ENCODE data around the gene KDM6A.
"Not testable (repeated sequence)": the region's sequence is repeated elsewhere in the genome, so short reads cannot be mapped to it uniquely, and the experiment has no call there.

Gene KDM6A

DNA sequence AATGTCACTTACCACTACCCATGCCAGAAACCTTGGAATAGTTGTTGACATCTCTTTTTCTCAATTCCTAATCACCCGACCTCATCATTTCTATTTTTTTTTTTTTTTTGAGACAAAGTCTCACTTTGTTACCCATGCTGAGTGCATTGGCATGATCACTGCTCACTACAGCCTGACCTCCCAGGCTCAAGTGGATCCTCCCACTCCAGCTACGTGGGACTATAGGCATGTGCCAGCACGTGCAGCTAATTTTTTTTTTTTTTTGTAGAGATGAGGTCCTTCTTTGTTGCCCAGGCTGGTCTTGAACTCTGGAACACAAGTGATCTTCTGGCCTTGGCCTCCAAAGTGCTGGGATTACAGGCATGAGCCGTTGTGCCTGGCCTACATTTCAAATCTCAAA, 12.0 kb downstream of the KDM6A start:
- H2BK120ac ChIP-seq (ENCODE audit: low read depth, low read length): no peak overlapping the region
- H2BK15ac ChIP-seq (ENCODE audit: low read depth, poor library complexity, severe bottlenecking): no peak overlapping the region
- no peak overlapping the region for H2BK5ac ChIP-seq (ENCODE audit: low read depth, low read length, poor library complexity, severe bottlenecking)
- H3K4me3 ChIP-seq (ENCODE audit: insufficient read depth in 1 of 2, low read depth in 1 of 2, low read length in 2 of 2): no peak overlapping the region
- WGBS: 91% methylated on average over 1 of the region's 4 CpGs
- no peak overlapping the region for H3K14ac ChIP-seq (ENCODE audit: low read length in 2 of 2)
- no peak for DNase-seq
- H3K18ac ChIP-seq (ENCODE audit: low read depth in 1 of 2, low read length in 2 of 2): no peak overlapping the region
- no peaks in the 10 kb centered on the region for H3K79me1 ChIP-seq (replicated peaks; ENCODE audit: low read length, poor library complexity, severe bottlenecking)
- no peak overlapping the region for H3K4ac ChIP-seq (ENCODE audit: low read depth in 1 of 2, low read length in 2 of 2)
- no peak overlapping the region for H3K9ac ChIP-seq (ENCODE audit: low read length)
- H4K91ac ChIP-seq (ENCODE audit: low read length): no peak overlapping the region
- no peak overlapping the region for H4K8ac ChIP-seq (ENCODE audit: low read length)
- no peaks in the 10 kb centered on the region for H3K27me3 ChIP-seq (ENCODE audit: control insufficient read depth in 1 of 2, insufficient read depth in 1 of 2, low read length in 2 of 2)
- H2BK12ac ChIP-seq (ENCODE audit: low read length in 2 of 2): no peak overlapping the region
- no peak overlapping the region for H3K4me2 ChIP-seq (ENCODE audit: low read length, poor library complexity, severe bottlenecking)
- H3K27ac ChIP-seq (ENCODE audit: low read length, poor library complexity, severe bottlenecking): no peak overlapping the region
- no peak overlapping the region for H3K23ac ChIP-seq (ENCODE audit: low read length in 2 of 2)
- H2AK5ac ChIP-seq (ENCODE audit: low read length, severe bottlenecking): no peak overlapping the region
- no peaks in the 10 kb centered on the region for H3K9me3 ChIP-seq (ENCODE audit: control insufficient read depth, low read length)
- no peak overlapping the region for H2AFZ ChIP-seq (ENCODE audit: low read depth, low read length)
- no peaks in the 10 kb centered on the region for H3K36me3 ChIP-seq (ENCODE audit: control insufficient read depth in 1 of 2, insufficient read depth in 2 of 2, low read depth in 1 of 2, low read length in 2 of 2)
- H3K4me1 ChIP-seq (ENCODE audit: control insufficient read depth, insufficient read depth, low read depth, low read length): no peaks in the 10 kb centered on the region

DNA sequence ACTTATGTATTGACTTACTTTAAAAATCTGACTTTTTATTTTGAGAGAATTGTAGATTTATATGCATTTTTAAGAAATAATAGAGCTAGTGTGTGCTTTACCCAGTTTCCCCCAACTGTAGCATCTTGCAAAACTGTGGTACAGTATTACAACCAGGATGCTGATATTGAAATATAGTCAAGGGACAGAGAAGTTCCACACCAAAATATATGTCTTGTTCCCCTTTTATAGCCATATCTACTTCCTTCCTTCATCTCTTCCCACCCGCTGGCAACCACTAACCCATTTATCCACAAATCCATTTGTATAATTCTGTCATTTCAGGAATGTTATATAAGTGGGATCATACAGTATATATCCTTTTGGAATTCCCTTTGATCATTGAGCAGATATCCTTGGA, 16.8 kb downstream of the KDM6A start:
- DNase-seq: no peak
- Histone ChIP-seq H3K23ac (ENCODE audit: low read length in 2 of 2) (no peak overlapping the region), H2AFZ (ENCODE audit: low read depth, low read length) (no peak overlapping the region), H3K18ac (ENCODE audit: low read depth in 1 of 2, low read length in 2 of 2) (no peak overlapping the region), H3K4me1 (ENCODE audit: control insufficient read depth, insufficient read depth, low read depth, low read length) (no peaks in the 10 kb centered on the region), H3K14ac (ENCODE audit: low read length in 2 of 2) (no peak overlapping the region), H2BK120ac (ENCODE audit: low read depth, low read length) (no peak overlapping the region), H3K36me3 (ENCODE audit: control insufficient read depth in 1 of 2, insufficient read depth in 2 of 2, low read depth in 1 of 2, low read length in 2 of 2) (no peaks in the 10 kb centered on the region), H2BK5ac (ENCODE audit: low read depth, low read length, poor library complexity, severe bottlenecking) (no peak overlapping the region), H2AK5ac (ENCODE audit: low read length, severe bottlenecking) (no peak overlapping the region), H3K27ac (ENCODE audit: low read length, poor library complexity, severe bottlenecking) (no peak overlapping the region), H3K4ac (ENCODE audit: low read depth in 1 of 2, low read length in 2 of 2) (no peak overlapping the region), H2BK15ac (ENCODE audit: low read depth, poor library complexity, severe bottlenecking) (no peak overlapping the region), H3K9ac (ENCODE audit: low read length) (no peak overlapping the region), H3K27me3 (ENCODE audit: control insufficient read depth in 1 of 2, insufficient read depth in 1 of 2, low read length in 2 of 2) (no peaks in the 10 kb centered on the region), H3K4me2 (ENCODE audit: low read length, poor library complexity, severe bottlenecking) (no peak overlapping the region), H4K91ac (ENCODE audit: low read length) (no peak overlapping the region), H4K8ac (ENCODE audit: low read length) (no peak overlapping the region), H3K9me3 (ENCODE audit: control insufficient read depth, low read length) (no peaks in the 10 kb centered on the region), H3K79me1 (replicated peaks; ENCODE audit: low read length, poor library complexity, severe bottlenecking) (no peaks in the 10 kb centered on the region), H2BK12ac (ENCODE audit: low read length in 2 of 2) (no peak overlapping the region), H3K4me3 (ENCODE audit: insufficient read depth in 1 of 2, low read depth in 1 of 2, low read length in 2 of 2) (no peak overlapping the region)
- WGBS: no CpG with 5 or more reads among the region's 1 CpG

DNA sequence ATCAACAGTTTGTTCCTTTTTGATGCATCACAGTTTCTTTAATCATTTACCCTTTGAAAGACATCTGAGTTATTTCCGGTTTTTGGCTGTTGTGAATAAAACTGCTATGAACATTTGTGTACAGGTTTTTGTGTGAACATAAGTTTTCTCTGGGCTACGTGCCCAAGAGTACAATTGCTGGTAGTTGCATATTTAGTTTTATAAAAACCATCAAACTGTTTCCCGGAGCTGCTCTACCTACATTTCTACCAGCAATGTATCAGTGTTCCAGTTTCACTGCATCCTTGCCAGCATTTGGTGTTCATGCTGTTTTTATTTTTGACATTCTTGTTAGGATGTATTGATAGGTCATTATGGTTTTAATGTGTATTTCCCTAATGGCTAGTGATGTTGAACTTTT, 17.3 kb downstream of the KDM6A start:
- Histone ChIP-seq H3K9me3 (ENCODE audit: control insufficient read depth, low read length) (no peaks in the 10 kb centered on the region), H3K79me1 (replicated peaks; ENCODE audit: low read length, poor library complexity, severe bottlenecking) (no peaks in the 10 kb centered on the region), H4K91ac (ENCODE audit: low read length) (no peak overlapping the region), H3K4ac (ENCODE audit: low read depth in 1 of 2, low read length in 2 of 2) (no peak overlapping the region), H3K4me1 (ENCODE audit: control insufficient read depth, insufficient read depth, low read depth, low read length) (no peaks in the 10 kb centered on the region), H3K27ac (ENCODE audit: low read length, poor library complexity, severe bottlenecking) (no peak overlapping the region), H3K27me3 (ENCODE audit: control insufficient read depth in 1 of 2, insufficient read depth in 1 of 2, low read length in 2 of 2) (no peaks in the 10 kb centered on the region), H3K4me3 (ENCODE audit: insufficient read depth in 1 of 2, low read depth in 1 of 2, low read length in 2 of 2) (no peak overlapping the region), H3K4me2 (ENCODE audit: low read length, poor library complexity, severe bottlenecking) (no peak overlapping the region), H2AFZ (ENCODE audit: low read depth, low read length) (no peak overlapping the region), H4K8ac (ENCODE audit: low read length) (no peak overlapping the region), H3K36me3 (ENCODE audit: control insufficient read depth in 1 of 2, insufficient read depth in 2 of 2, low read depth in 1 of 2, low read length in 2 of 2) (no peaks in the 10 kb centered on the region), H2BK12ac (ENCODE audit: low read length in 2 of 2) (no peak overlapping the region), H2BK120ac (ENCODE audit: low read depth, low read length) (no peak overlapping the region), H3K9ac (ENCODE audit: low read length) (no peak overlapping the region), H3K23ac (ENCODE audit: low read length in 2 of 2) (no peak overlapping the region), H2AK5ac (ENCODE audit: low read length, severe bottlenecking) (no peak overlapping the region), H2BK5ac (ENCODE audit: low read depth, low read length, poor library complexity, severe bottlenecking) (no peak overlapping the region), H3K18ac (ENCODE audit: low read depth in 1 of 2, low read length in 2 of 2) (no peak overlapping the region), H3K14ac (ENCODE audit: low read length in 2 of 2) (no peak overlapping the region), H2BK15ac (ENCODE audit: low read depth, poor library complexity, severe bottlenecking) (no peak overlapping the region)
- no peak for DNase-seq
- no CpG with 5 or more reads among the region's 3 CpGs for WGBS

DNA sequence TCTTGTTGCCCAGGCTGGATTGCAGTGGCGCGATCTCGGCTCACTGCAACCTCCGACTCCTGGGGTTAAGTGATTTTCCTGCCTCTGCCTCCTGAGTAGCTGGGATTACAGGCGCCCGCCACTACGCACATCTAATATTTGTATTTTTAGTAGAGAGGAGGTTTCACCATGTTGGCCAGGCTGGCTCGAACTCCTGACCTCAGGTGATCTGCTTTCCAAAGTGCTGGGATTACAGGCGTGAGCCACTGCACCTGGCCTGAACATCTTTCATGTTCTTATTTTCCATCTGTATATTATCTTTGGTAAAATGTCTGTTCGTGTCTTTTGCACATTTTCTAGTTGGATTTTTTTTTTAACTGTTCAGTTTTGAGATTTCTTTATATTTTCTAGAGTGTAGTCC, 17.7 kb downstream of the KDM6A start:
- not testable (repeated sequence) for H2BK15ac ChIP-seq (ENCODE audit: low read depth, poor library complexity, severe bottlenecking); H3K27me3 ChIP-seq (ENCODE audit: control insufficient read depth in 1 of 2, insufficient read depth in 1 of 2, low read length in 2 of 2); H3K4me3 ChIP-seq (ENCODE audit: insufficient read depth in 1 of 2, low read depth in 1 of 2, low read length in 2 of 2); H3K14ac ChIP-seq (ENCODE audit: low read length in 2 of 2); H3K4me1 ChIP-seq (ENCODE audit: control insufficient read depth, insufficient read depth, low read depth, low read length); H3K79me1 ChIP-seq (replicated peaks; ENCODE audit: low read length, poor library complexity, severe bottlenecking); H3K9me3 ChIP-seq (ENCODE audit: control insufficient read depth, low read length); H2AFZ ChIP-seq (ENCODE audit: low read depth, low read length); H4K91ac ChIP-seq (ENCODE audit: low read length); H3K4me2 ChIP-seq (ENCODE audit: low read length, poor library complexity, severe bottlenecking); H3K23ac ChIP-seq (ENCODE audit: low read length in 2 of 2); H4K8ac ChIP-seq (ENCODE audit: low read length); H2BK12ac ChIP-seq (ENCODE audit: low read length in 2 of 2); H2BK120ac ChIP-seq (ENCODE audit: low read depth, low read length); H3K9ac ChIP-seq (ENCODE audit: low read length); H2BK5ac ChIP-seq (ENCODE audit: low read depth, low read length, poor library complexity, severe bottlenecking); H3K27ac ChIP-seq (ENCODE audit: low read length, poor library complexity, severe bottlenecking); H2AK5ac ChIP-seq (ENCODE audit: low read length, severe bottlenecking); DNase-seq; H3K36me3 ChIP-seq (ENCODE audit: control insufficient read depth in 1 of 2, insufficient read depth in 2 of 2, low read depth in 1 of 2, low read length in 2 of 2); H3K18ac ChIP-seq (ENCODE audit: low read depth in 1 of 2, low read length in 2 of 2); H3K4ac ChIP-seq (ENCODE audit: low read depth in 1 of 2, low read length in 2 of 2)
- WGBS: 98% methylated on average over 8 of the region's 10 CpGs

Data from mesenchymal stem cell (in vitro differentiated cells and primary cell).